NCI-H1436 treated with DMSO at 0.1 percent for 48 hours (cell line): ENCODE measurements around the gene BBS1.
"Not testable (repeated sequence)": the region's sequence is repeated elsewhere in the genome, so short reads cannot be mapped to it uniquely, and the experiment has no call there.

Experiments
- DNase-seq: peaks from one replicate; lab custom pipeline; 2025; lab: John Stamatoyannopoulos, UW

Gene BBS1

DNA sequence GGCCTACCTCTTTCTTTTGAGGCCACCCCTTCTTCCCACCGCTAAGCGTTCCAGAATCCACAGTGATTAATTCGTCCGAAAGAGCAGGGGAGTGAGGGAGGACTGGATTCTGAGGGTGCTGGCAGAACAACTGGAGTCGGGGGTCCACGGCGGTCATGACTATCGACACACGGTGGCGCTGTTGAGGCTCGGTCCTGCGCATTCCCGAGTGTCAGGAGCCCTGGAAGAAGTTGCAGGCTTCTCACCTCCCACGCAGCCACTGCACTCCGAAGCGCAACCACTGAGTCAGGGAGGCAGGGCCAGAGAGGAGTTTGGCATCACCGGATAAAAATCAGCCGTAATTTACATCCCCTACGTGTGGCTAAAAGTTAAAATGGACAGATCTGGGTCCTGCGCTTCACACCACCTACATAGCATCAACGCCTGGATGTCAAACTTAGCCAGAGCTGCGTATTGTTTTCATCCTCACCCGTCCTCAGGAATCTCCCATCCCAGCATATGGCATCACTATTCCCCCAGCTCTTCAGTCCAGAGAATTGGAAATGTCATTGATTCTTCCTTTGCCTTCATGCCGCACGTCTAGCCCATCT lies 68.7 kb downstream of the BBS1 start:
- no peak for DNase-seq

DNA sequence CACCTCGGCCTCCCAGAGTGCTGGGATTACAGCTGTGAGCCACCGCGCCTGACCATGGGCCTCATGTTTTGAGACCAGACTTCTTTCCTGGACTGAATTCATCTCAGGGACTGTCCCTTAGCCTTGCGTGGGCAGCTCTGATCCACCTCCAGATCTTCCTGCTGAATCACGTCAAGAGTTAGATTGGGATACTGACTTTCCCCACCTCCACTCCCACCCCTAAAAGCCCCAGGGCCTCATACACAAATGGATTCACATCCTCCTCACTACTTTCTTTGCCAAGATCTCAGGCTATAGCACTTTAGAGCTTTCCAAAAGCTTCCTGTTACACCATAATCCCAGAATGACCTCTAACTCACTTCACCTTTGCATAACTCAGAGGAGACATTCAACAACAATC lies 70.4 kb downstream of the BBS1 start:
- no peak for DNase-seq

DNA sequence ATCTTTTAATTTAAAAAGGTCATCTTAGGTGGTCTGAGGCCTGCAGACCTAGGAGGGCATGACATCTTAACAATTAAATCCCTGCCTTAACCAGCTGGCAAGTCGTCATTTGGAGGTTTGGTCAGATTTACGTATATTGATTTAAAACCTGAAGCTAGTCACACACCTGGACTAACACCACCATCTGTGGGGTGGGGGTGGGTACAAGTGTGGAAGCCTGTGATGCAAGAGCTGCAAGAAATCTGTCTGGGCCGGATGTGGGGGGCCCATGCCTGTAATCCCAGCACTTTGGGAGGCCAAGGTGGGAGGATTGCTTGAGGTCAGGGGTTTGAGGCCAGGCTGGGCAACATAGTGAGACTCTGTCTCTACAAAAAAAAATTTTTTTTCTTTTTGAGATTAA lies 70.8 kb downstream of the BBS1 start:
- DNase-seq = no peak

DNA sequence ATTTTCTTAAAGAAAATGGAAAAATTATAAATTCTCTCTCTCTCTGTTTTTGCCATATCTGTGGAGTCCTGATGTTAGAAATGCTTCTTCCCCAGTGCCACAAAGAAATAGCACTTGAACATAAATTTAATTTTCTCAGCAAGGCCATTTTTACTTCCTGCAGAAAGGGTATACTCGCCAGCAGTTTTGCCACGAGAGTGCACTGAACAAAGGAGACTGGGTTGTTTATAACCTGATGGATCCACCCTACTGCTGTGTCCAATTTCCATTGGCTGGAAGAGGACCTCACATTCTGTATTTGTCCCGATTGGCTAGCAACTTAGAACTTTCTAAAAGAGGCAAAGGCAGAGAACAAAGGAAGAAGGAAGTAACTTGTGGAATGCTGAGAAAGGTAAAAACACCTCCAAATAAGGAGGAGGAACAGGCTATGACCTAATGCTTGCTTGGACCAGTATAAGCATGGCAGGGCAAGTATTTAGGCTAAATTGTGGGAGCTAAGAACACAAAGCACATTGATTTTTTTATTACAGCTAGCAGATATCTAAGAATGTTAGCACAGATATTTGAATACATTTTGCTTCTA lies 72.2 kb downstream of the BBS1 start:
- DNase-seq = not testable (repeated sequence)
